ENCODE measurements around the gene GNL3. TPM values are rescaled to one million over a fixed set of nuclear protein-coding genes. Genes with fewer than 3 reads are reported as not detected.

Gene GNL3, protein sequence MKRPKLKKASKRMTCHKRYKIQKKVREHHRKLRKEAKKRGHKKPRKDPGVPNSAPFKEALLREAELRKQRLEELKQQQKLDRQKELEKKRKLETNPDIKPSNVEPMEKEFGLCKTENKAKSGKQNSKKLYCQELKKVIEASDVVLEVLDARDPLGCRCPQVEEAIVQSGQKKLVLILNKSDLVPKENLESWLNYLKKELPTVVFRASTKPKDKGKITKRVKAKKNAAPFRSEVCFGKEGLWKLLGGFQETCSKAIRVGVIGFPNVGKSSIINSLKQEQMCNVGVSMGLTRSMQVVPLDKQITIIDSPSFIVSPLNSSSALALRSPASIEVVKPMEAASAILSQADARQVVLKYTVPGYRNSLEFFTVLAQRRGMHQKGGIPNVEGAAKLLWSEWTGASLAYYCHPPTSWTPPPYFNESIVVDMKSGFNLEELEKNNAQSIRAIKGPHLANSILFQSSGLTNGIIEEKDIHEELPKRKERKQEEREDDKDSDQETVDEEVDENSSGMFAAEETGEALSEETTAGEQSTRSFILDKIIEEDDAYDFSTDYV
- 50.4 TPM for total RNA-seq

DNA sequence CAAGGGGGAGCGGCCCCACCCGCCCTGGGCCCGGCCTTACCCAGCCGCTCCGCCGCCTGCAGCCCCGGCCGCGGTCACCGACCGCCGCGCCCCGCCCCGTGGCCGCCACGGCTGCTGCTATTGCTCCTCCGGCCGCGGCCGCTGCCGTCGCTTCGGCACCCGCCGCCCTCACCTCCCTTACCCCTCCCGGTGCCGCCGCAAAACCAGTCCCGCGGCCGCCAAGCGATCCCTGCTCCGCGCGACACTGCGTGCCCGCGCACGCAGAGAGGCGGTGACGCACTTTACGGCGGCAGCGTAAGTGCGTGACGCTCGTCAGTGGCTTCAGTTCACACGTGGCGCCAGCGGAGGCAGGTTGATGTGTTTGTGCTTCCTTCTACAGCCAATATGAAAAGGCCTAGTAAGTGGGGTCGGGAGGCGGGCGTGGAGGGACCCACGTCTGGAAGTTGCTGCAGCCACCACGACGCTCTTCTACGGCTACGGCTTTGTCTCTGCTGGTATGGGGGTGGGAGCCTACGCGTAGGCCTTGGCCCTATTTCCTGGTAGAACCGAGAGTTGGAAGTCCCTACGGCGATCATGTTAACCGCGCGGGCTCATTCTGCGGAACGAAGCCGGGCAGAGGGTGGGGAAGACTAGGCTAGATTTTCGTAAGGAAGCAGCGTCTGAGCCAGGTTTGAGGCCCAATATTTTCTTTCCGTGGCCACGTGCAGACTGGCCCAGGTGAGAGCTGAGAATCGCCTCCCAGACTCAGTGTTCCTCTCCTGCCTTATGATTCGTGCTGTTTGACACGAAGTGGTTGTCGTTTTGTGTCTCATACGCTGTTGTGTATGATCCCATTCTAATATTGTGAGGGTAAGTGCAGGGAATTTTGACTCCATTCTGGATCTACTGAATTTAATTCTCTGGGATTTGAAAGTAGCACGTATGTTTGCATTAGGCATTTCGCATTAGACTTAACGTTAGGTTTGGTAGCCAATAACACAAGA, at the start of gene GNL3, which contains the start of gene PBRM1:
GNL3 (plus strand) TSS at position 324 of the 983 bp plus-strand sequence; CDS start at position 385, 61 bp downstream.
PBRM1 (minus strand) TSS at position 205 of the 983 bp plus-strand sequence.
- H3K9me3 ChIP-seq, result no peaks in the 10 kb centered on the region
- H3K4me1 ChIP-seq, result peaks cover 3 to 30% of the 10 kb centered on the region in 2 donors
- H3K27ac ChIP-seq, result peak within 1 kb of the TSS; percentile 89 to 98
- peak within 1 kb of the TSS; percentile 78 to 79 for H3K4me3 ChIP-seq
- H3K36me3 ChIP-seq, result peaks cover 37 to 40% of the 10 kb centered on the region in 2 donors
- H3K27me3 ChIP-seq, result no peaks in the 10 kb centered on the region
- DNase-seq (ENCODE audit: low spot score in 2 of 2), result peak; percentile 74 to 96
- TF ChIP-seq, protein P1, sequence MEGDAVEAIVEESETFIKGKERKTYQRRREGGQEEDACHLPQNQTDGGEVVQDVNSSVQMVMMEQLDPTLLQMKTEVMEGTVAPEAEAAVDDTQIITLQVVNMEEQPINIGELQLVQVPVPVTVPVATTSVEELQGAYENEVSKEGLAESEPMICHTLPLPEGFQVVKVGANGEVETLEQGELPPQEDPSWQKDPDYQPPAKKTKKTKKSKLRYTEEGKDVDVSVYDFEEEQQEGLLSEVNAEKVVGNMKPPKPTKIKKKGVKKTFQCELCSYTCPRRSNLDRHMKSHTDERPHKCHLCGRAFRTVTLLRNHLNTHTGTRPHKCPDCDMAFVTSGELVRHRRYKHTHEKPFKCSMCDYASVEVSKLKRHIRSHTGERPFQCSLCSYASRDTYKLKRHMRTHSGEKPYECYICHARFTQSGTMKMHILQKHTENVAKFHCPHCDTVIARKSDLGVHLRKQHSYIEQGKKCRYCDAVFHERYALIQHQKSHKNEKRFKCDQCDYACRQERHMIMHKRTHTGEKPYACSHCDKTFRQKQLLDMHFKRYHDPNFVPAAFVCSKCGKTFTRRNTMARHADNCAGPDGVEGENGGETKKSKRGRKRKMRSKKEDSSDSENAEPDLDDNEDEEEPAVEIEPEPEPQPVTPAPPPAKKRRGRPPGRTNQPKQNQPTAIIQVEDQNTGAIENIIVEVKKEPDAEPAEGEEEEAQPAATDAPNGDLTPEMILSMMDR (IDR thresholded peaks at IDR 0.05), result no peak
- intact Hi-C loops (cut with DNase I), result loop anchor here (1.0 to 10.0 kb wide), 7 partner anchors 15 to 411 kb away; partner anchors contain the start of genes GLT8D1, NISCH, SFMBT1 and STIMATE

GRCh38 chr3:52636673-52637072, 49.2 kb upstream of the GNL3 start:
- Histone ChIP-seq H3K27ac (no peak overlapping the region), H3K4me3 (no peak overlapping the region), H3K4me1 (no peaks in the 10 kb centered on the region), H3K36me3 (peaks cover 65 to 75% of the 10 kb centered on the region in 2 donors), H3K27me3 (no peaks in the 10 kb centered on the region), H3K9me3 (no peaks in the 10 kb centered on the region)
- TF ChIP-seq, protein P1 (IDR thresholded peaks at IDR 0.05), result no peak
- intact Hi-C loops (cut with DNase I), result no loop called here
- DNase-seq (ENCODE audit: low spot score in 2 of 2), result no peak

DNA sequence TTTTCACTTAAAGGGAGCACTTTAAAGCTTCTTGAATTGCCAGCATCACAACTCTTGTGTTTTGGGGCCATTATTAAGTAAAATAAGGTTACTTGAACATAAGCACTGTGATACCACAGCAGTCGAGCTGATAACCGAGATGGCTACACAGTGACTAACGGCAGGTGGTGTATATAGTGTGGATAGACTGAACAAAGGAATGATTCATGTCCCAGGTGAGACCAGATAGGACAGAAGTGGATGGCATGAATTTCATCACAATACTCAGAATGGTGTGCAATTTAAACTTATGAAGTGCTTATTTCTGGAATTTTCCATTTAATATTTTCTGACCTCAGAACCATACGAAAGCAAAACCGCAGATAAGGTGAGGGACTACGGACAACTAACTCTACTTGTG, 40.3 kb upstream of the GNL3 start:
- Histone ChIP-seq H3K36me3 (peaks cover 49 to 88% of the 10 kb centered on the region in 2 donors), H3K4me1 (no peaks in the 10 kb centered on the region), H3K27me3 (no peaks in the 10 kb centered on the region), H3K4me3 (no peak overlapping the region), H3K9me3 (no peaks in the 10 kb centered on the region), H3K27ac (no peak overlapping the region)
- TF ChIP-seq, protein P1 (IDR thresholded peaks at IDR 0.05), result no peak
- no peak for DNase-seq (ENCODE audit: low spot score in 2 of 2)
- intact Hi-C loops (cut with DNase I), result no loop called here

DNA sequence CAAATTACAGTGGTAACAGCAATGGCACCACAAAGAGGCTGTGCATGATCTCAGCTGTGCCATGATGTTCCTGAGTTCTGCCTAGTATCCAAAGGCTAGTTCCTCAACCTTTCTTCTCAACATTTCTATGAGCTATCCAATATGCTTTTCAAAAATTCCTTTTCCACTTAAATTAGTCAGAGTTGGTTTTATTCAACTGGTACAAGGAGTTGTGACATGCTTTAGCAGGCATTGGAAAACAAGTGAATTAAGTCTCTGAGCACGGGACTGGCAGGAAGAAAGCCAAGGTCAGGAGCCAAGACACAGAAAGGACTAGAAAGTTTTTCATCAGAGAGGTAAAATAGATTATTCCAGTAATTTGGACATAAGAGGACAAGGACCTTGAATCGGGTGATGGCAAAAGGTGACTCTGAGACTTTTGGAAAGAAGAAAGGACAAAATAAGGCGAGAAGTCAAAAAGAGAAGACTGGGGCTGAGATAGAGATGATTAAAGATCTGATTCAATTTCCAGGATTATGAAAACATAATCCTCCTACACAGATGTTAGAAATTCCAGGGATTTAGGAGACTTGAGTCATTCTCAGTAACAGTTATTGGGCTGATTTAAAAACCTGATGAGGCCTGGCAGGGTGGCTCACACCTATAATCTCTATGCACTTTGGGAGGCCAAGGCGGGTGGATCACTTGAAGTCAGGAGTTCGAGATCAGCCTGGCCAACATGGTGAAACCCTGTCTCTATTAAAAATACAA, 36.2 kb upstream of the GNL3 start:
- Histone ChIP-seq H3K4me1 (no peaks in the 10 kb centered on the region), H3K9me3 (no peaks in the 10 kb centered on the region), H3K27ac (no peak overlapping the region), H3K4me3 (no peak overlapping the region), H3K27me3 (no peaks in the 10 kb centered on the region), H3K36me3 (peaks cover 57 to 85% of the 10 kb centered on the region in 2 donors)
- DNase-seq (ENCODE audit: low spot score in 2 of 2), result no peak
- TF ChIP-seq, protein P1 (IDR thresholded peaks at IDR 0.05), result no peak
- intact Hi-C loops (cut with DNase I), result no loop called here

- H3K27me3 ChIP-seq, result no peaks in the 10 kb centered on the region
- intact Hi-C loops (cut with DNase I), result no loop called here
- no peak overlapping the region for H3K4me3 ChIP-seq
- H3K9me3 ChIP-seq, result no peaks in the 10 kb centered on the region
- H3K27ac ChIP-seq, result no peak overlapping the region
- no peak for DNase-seq (ENCODE audit: low spot score in 2 of 2)
- H3K4me1 ChIP-seq, result no peaks in the 10 kb centered on the region
- TF ChIP-seq, protein P1 (IDR thresholded peaks at IDR 0.05), result no peak
- H3K36me3 ChIP-seq, result peaks cover 55 to 88% of the 10 kb centered on the region in 2 donors
Observed at GRCh38 chr3:52650439-52650838, 35.4 kb upstream of the GNL3 start.
